ENCODE results near the gene PRDM16.

PRDM16 gene

GRCh38 chr1:3292868-3293562 lies 224.0 kb downstream of the PRDM16 start:
- no peak for DNase-seq

DNA sequence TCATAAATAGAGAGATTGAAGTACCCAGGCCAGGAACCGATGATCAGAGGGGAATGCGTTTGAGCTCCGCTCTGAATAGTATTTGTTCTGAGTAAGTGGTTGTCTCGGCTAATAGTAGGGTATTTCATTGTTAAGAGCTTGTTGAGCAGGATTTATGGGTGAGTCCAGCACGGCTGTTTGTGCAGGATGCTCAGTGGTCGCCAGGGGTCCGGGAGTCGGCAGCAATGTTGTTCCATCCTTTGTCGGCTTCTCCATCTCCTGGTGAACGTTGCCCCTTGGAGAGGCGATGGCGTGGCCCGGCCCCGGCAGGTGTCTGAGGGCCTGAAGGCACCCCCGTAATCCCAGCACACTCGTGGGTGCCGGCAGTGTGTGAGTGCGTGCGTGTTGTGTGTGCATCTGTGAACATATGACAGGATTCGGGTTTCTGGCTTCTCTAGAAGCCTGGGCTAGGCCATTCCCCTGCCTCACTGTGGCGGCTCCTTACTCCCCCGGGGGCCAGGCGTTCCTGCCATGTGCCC lies 224.6 kb downstream of the PRDM16 start:
- DNase-seq = no peak

DNA sequence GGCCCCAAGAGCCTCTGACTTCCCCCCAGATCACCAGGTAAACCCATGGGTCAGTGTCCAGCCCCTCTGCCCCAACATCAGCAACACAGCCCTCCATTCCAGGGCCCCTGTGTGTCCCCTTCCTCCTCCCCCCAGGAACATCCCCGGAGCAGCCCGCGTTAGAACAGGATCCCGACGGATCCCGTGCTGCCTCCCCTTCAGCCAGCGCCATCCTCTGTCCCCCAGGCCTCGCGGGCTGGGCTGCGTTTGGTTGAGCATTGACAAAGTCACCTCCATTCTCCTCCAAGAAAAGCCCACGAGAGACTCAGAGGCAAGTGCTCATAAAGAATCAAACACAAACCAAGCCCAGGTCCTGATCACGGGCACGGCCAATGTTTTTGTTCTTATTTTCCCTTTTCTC lies 225.4 kb downstream of the PRDM16 start:
- DNase-seq = no peak

GRCh38 chr1:3295846-3296245 lies 226.8 kb downstream of the PRDM16 start:
- no peak for DNase-seq

GRCh38 chr1:3296326-3296725 lies 227.3 kb downstream of the PRDM16 start:
- no peak for DNase-seq

DNA sequence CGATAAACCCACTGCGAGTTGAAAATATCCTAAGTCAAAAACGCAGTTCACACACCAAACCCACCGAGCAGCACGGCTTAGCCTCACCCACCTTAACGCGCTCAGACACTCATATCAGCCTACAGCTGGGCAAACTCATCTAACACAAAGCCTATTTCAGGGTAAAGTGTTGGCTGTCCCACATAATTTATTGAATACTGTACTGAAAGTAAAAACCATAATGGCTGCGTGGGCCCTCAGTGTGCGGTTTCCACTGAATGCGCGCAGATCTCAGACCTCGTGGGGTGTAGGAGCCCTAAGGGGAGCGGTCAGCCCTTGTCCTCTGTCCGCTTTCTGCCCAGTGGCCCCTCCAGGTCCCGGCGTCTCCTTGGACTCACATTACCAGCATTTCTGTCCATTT lies 227.8 kb downstream of the PRDM16 start:
- no peak for DNase-seq

GRCh38 chr1:3297756-3298155 lies 228.8 kb downstream of the PRDM16 start:
- no peak for DNase-seq

GRCh38 chr1:3298197-3298596 lies 229.2 kb downstream of the PRDM16 start:
- no peak for DNase-seq

DNA sequence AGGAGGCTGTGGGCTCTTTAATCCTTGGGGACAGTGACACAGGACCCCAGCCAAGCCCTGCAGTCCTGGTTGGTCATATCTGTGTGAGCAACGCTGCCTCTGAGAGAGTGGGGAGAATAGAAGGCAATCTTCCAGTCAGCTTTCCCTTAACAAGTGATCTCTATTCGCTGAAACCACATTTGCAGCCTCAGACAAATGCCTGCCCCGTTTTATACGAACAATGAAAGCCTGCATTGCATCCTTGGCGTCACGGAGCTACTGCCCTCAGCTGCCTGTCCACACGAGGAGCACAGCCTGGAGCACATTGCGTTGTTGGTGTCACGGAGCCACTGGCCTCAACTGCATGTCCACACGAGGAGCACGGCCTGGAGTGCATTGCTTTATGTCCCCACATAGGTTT lies 235.2 kb downstream of the PRDM16 start:
- no peak for DNase-seq

DNA sequence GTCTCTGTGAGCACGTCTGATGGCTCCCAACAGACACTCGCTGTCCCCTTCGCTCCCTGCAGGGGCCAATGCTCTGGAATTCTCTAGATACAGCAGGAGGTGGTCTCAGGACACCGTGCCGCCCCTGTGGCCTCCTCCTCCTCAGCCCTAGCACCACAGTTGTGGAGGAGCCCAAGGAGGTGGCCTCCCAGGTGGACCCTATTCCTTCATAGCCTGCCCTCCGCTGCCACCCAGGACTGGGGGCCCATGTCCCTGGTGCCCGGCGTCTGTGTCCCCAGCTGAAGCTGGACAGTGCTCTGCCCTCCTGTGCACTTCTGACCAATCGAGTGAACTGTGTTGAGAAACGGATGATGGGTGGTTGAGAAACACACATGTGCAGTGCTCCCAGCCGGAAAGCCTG lies 235.7 kb downstream of the PRDM16 start:
- DNase-seq = no peak

- DNase-seq = no peak
Measured at GRCh38 chr1:3305156-3305555, 236.2 kb downstream of the PRDM16 start.

GRCh38 chr1:3306583-3307291 lies 237.7 kb downstream of the PRDM16 start:
- DNase-seq = no peak

- DNase-seq = no peak
Measured at GRCh38 chr1:3307359-3307758, 238.4 kb downstream of the PRDM16 start.

GRCh38 chr1:3308053-3308452 lies 239.1 kb downstream of the PRDM16 start:
- DNase-seq = no peak

GRCh38 chr1:3310718-3311400 lies 241.9 kb downstream of the PRDM16 start:
- DNase-seq = no peak

- DNase-seq = no peak
Measured at GRCh38 chr1:3311711-3312110, 242.7 kb downstream of the PRDM16 start.

GRCh38 chr1:3312310-3312897 lies 243.4 kb downstream of the PRDM16 start:
- no peak for DNase-seq

DNA sequence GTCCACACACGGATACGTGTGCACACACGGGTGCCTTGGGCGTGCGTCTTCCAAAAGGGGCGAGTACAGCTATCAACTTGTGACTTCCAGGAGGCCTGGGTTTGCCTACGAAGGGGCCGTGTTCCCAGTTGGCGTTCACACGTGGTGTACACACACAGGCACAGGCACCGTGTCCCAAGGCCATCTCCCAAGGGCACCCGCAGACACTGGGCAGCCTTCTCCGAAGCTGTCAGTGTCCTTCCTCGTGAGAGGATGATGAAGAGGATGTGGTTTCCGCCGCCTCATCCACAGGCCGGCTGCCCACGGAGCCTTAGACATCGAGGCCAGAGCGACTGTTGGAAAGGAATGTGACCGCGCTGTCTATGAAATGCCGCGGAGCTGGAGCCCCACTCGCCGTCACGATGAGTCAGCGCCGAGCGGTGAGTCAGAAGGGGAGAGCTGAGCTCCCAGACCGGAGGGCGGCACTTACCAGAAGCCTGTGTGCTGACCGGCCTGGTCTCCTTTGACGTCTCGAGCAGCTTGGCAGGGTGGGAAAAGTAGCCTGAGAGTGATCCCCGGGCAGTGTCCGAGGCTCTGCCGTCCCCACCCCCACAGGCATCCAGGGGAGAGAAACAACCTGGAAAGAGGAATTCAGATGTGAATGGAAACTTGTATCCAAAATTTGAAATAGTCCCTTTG lies 244.0 kb downstream of the PRDM16 start:
- DNase-seq = no peak

GRCh38 chr1:3313576-3313950 lies 244.6 kb downstream of the PRDM16 start:
- no peak for DNase-seq

GRCh38 chr1:3314491-3315381 lies 245.7 kb downstream of the PRDM16 start:
- no peak for DNase-seq

- no peak for DNase-seq
Measured at GRCh38 chr1:3315399-3316339, 246.7 kb downstream of the PRDM16 start.

All from NCI-H1048 (cell line).